ENCODE data around the gene LRRN3.

GRCh38 chr7:111077001-111077400 lies 13.9 kb upstream of the LRRN3 start:
- TF ChIP-seq CTCF (IDR thresholded peaks at IDR 0.05; ENCODE audit: poor library complexity) (no peak), EZH2phosphoT487 (IDR thresholded peaks at IDR 0.05; ENCODE audit: low read depth, severe bottlenecking, unreplicated experiment) (no peak)

All from hepatocyte (in vitro differentiated cells).